ENCODE data around the gene KIAA1217.
"Not testable (repeated sequence)": the region's sequence is repeated elsewhere in the genome, so short reads cannot be mapped to it uniquely, and the experiment has no call there.

The KIAA1217 gene

GRCh38 chr10:24299578-24300260 is 90.8 kb downstream of the KIAA1217 start:
- no peak for DNase-seq

- no peak for DNase-seq
Measured at GRCh38 chr10:24303522-24304310, 94.8 kb downstream of the KIAA1217 start.

GRCh38 chr10:24305551-24306506 is 96.9 kb downstream of the KIAA1217 start:
- DNase-seq, result no peak

- no peak for DNase-seq
Measured at GRCh38 chr10:24306507-24306875, 97.6 kb downstream of the KIAA1217 start.

- DNase-seq, result no peak
Measured at GRCh38 chr10:24307116-24307515, 98.2 kb downstream of the KIAA1217 start.

- DNase-seq, result no peak
Measured at GRCh38 chr10:24307696-24308485, 99.0 kb downstream of the KIAA1217 start.

- no peak for DNase-seq
Measured at GRCh38 chr10:24310104-24310503, 101.2 kb downstream of the KIAA1217 start.

GRCh38 chr10:24311888-24312287 is 103.0 kb downstream of the KIAA1217 start:
- DNase-seq, result no peak

GRCh38 chr10:24313283-24313682 is 104.3 kb downstream of the KIAA1217 start:
- no peak for DNase-seq

- DNase-seq, result no peak
Measured at GRCh38 chr10:24315211-24315610, 106.3 kb downstream of the KIAA1217 start.

- DNase-seq, result no peak
Measured at GRCh38 chr10:24318517-24318916, 109.6 kb downstream of the KIAA1217 start.

- no peak for DNase-seq
Measured at GRCh38 chr10:24320373-24320772, 111.4 kb downstream of the KIAA1217 start.

- no peak for DNase-seq
Measured at GRCh38 chr10:24324651-24325050, 115.7 kb downstream of the KIAA1217 start.

GRCh38 chr10:24331457-24331856 is 122.5 kb downstream of the KIAA1217 start:
- no peak for DNase-seq

GRCh38 chr10:24333736-24334135 is 124.8 kb downstream of the KIAA1217 start:
- DNase-seq, result no peak

- DNase-seq, result no peak
Measured at GRCh38 chr10:24334279-24334939, 125.5 kb downstream of the KIAA1217 start.

- DNase-seq, result not testable (repeated sequence)
Measured at GRCh38 chr10:24337723-24338122, 128.8 kb downstream of the KIAA1217 start.

GRCh38 chr10:24339387-24339786 is 130.4 kb downstream of the KIAA1217 start:
- DNase-seq, result no peak

GRCh38 chr10:24340446-24340845 is 131.5 kb downstream of the KIAA1217 start:
- DNase-seq, result no peak

- no peak for DNase-seq
Measured at GRCh38 chr10:24340883-24341282, 131.9 kb downstream of the KIAA1217 start.

GRCh38 chr10:24341371-24341770 is 132.4 kb downstream of the KIAA1217 start:
- no peak for DNase-seq

- DNase-seq, result no peak
Measured at GRCh38 chr10:24341897-24342296, 133.0 kb downstream of the KIAA1217 start.
